HepG2 (cell line): ENCODE results near the gene SERINC5. TPM values are rescaled to one million over a fixed set of nuclear protein-coding genes. Genes with fewer than 3 reads are reported as not detected.

Experiments used
- ATAC-seq: fragments of 200-7000 bp; cut with Tn5 transposase; 3 replicates; pipeline ENCODE4 v1.9.1; 2020; ENCODE audit warnings: mild to moderate bottlenecking, moderate library complexity
- BruUV-seq: library from RNA; stranded (reverse); fragments of 400-500 nt; replicated peaks from 2 replicates; lab custom pipeline; 2021; lab: Mats Ljungman, UMichigan
- CTCF ChIA-PET: fragments of 300-600 bp; formaldehyde crosslinking; extraction: SDS; loops from one replicate; lab custom pipeline; 2021; ENCODE audit warnings: low total read pairs, inconsistent platforms, low intra/inter-chr PET ratio; lab: Yijun Ruan, JAX
- POLR2A ChIA-PET: fragments of 350-600 bp; sonication (Branson Sonifier 250); formaldehyde crosslinking; loops from one replicate; lab custom pipeline; 2020; ENCODE audit warnings: antibody characterized with exemption, inconsistent platforms; lab: Yijun Ruan, JAX
- DNase-seq: peaks from one replicate; pipeline ENCODE4 v3.0.0-alpha.2; 2015; ENCODE audit warnings: low spot score
- FAIRE-seq: peaks from 3 replicates; lab custom pipeline; 2011; peaks lifted over from hg19 to GRCh38; lab: Jason Lieb, UNC
- H2AFZ ChIP-seq: one replicate; pipeline ENCODE4 v1.6.1; 2011; ENCODE audit warnings: low read length, inconsistent platforms
- H3K27ac ChIP-seq: fragments of 300-600 bp; 3 replicates; pipeline ENCODE4 v1.8.0; 2011; ENCODE audit warnings: mixed run types, mild to moderate bottlenecking, mixed read lengths, low read length, inconsistent platforms; ENCODE audit not compliant: insufficient read depth; ENCODE audit errors: extremely low read length
- H3K27me3 ChIP-seq, 2 experiments: fragments of 200-600 bp in 1 of 2; 2 replicates in 1 of 2; 3 replicates in 1 of 2; pipeline versions ENCODE4 v1.6.0 to v1.8.0; 2011; ENCODE audit warnings: low read length in 2 of 2, mild to moderate bottlenecking in 2 of 2, moderate library complexity in 2 of 2, inconsistent platforms in 1 of 2; ENCODE audit not compliant: insufficient read depth in 2 of 2, control insufficient read depth in 1 of 2
- H3K36me3 ChIP-seq, 2 experiments: fragments of 200-600 bp in 1 of 2; replicated peaks in 1 of 2; 2 replicates in 1 of 2; 3 replicates in 1 of 2; pipeline versions ENCODE4 v1.5.1 to v1.8.0; 2011; ENCODE audit warnings: low read length in 2 of 2, inconsistent platforms in 1 of 2; ENCODE audit not compliant: insufficient read depth in 2 of 2, control insufficient read depth in 1 of 2
- H3K4me1 ChIP-seq: 2 replicates; pipeline ENCODE4 v1.5.1; 2012; ENCODE audit warnings: low read length, inconsistent platforms; ENCODE audit not compliant: insufficient read depth
- H3K4me2 ChIP-seq: 2 replicates; pipeline ENCODE4 v1.6.0; 2011; ENCODE audit warnings: low read depth, low read length, inconsistent platforms
- H3K4me3 ChIP-seq, 3 experiments: fragments of 200-600 bp in 1 of 3; sonication (generic), shearing (Covaris generic) in 1 of 3; replicated peaks in 1 of 3; 2 replicates each; pipeline ENCODE4 v1.5.1; 2011 to 2016; ENCODE audit warnings: low read length in 3 of 3, inconsistent platforms in 2 of 3, low read depth in 2 of 3, mild to moderate bottlenecking in 2 of 3, control low read depth in 1 of 3, mixed read lengths in 1 of 3; ENCODE audit not compliant: insufficient read depth in 1 of 3
- H3K79me2 ChIP-seq: one replicate; pipeline ENCODE4 v1.6.1; 2011; ENCODE audit warnings: low read length, inconsistent platforms; ENCODE audit not compliant: insufficient read depth
- H3K9ac ChIP-seq: 2 replicates; pipeline ENCODE4 v1.6.0; 2011; ENCODE audit warnings: mild to moderate bottlenecking, low read depth, low read length, inconsistent platforms; ENCODE audit not compliant: insufficient read depth
- H3K9me3 ChIP-seq: 2 replicates; pipeline ENCODE4 v1.5.1; 2012; ENCODE audit warnings: mild to moderate bottlenecking, low read length
- H4K20me1 ChIP-seq: 2 replicates; pipeline ENCODE4 v1.6.0; 2011; ENCODE audit warnings: inconsistent platforms, mild to moderate bottlenecking, low read length, moderate library complexity; ENCODE audit not compliant: insufficient read depth
- AKAP8 ChIP-seq: sonication (generic); formaldehyde crosslinking; IDR thresholded peaks from 2 replicates; pipeline ENCODE4 v1.5.1; 2020; ENCODE audit warnings: mild to moderate bottlenecking, missing genetic modification reagents
- ATM ChIP-seq: fragments of 450-650 bp; IDR thresholded peaks from 2 replicates; pipeline ENCODE4 v1.7.1; 2017; ENCODE audit warnings: mild to moderate bottlenecking, borderline replicate concordance
- EHMT2 ChIP-seq: fragments of 200-600 bp; sonication (generic); IDR thresholded peaks from 2 replicates; pipeline ENCODE4 v1.7.0; 2017; ENCODE audit warnings: antibody characterized with exemption, low read depth, low read length, borderline replicate concordance
- HDAC1 ChIP-seq: sonication (generic); formaldehyde crosslinking; IDR thresholded peaks from 2 replicates; pipeline ENCODE4 v1.5.1; 2020; ENCODE audit warnings: mild to moderate bottlenecking, missing genetic modification reagents
- HDAC2 ChIP-seq: sonication (generic); formaldehyde crosslinking; IDR thresholded peaks from 2 replicates; pipeline ENCODE4 v1.4.0; 2020; ENCODE audit warnings: missing genetic modification reagents
- MIER3 ChIP-seq: IDR thresholded peaks from 2 replicates; pipeline ENCODE4 v1.6.1; 2016; ENCODE audit warnings: missing compliant biosample characterization, borderline replicate concordance
- RAD51 ChIP-seq: fragments of 450-650 bp; IDR thresholded peaks from 2 replicates; pipeline ENCODE4 v1.6.1; 2016; ENCODE audit warnings: borderline replicate concordance
- ZNF230 ChIP-seq: sonication (generic); formaldehyde crosslinking; IDR thresholded peaks from 2 replicates; pipeline ENCODE4 v1.4.0; 2020; ENCODE audit warnings: mild to moderate bottlenecking, missing genetic modification reagents
- ZNF350 ChIP-seq: sonication (generic); formaldehyde crosslinking; IDR thresholded peaks from 2 replicates; pipeline ENCODE4 v1.4.0; 2020; ENCODE audit warnings: mild to moderate bottlenecking, low read depth, missing genetic modification reagents, borderline replicate concordance
- ZNF672 ChIP-seq: sonication (generic); formaldehyde crosslinking; IDR thresholded peaks from 2 replicates; pipeline ENCODE4 v1.8.1; 2022; ENCODE audit warnings: missing genetic modification reagents
- ZNF691 ChIP-seq: sonication (generic); formaldehyde crosslinking; IDR thresholded peaks from 2 replicates; pipeline ENCODE4 v1.4.0; 2020; ENCODE audit warnings: missing genetic modification reagents, low read depth, mild to moderate bottlenecking, borderline replicate concordance
- WGBS: methylation state at CpG from one replicate; pipeline ENCODE4 v1.1.6; 2017; ENCODE audit warnings: low lambda C conversion rate; 5-methylcytosine and 5-hydroxymethylcytosine counted together
- in situ Hi-C: cut with HindIII; loops from 2 replicates; pipeline ENCODE4 v1.10.0; 2017; ENCODE audit warnings: low pct_unique_long_range_greater_than_20kb; ENCODE audit not compliant: extremely low pct_ligation_motif_present
- intact Hi-C: fragments of 100-400 bp; cut with micrococcal nuclease; formaldehyde crosslinking; loops from one replicate; pipeline ENCODE4 v1.10.0; 2022; ENCODE audit not compliant: unreplicated experiment
- polyA plus RNA-seq, 8 experiments: library from polyadenylated mRNA; depleted of rRNA in 3 of 8; stranded (reverse) in 7 of 8; unstranded in 1 of 8; fragments of >200 nt; fragmentation: Illumina TruSeq in 4 of 8; extraction: Trizol in 4 of 8; gene quantifications; 2 replicates each; pipeline versions ENCODE4 v1.2.1 to v1.2.3, GENCODE V29; 2011 to 2016; ENCODE audit warnings: low read depth in 4 of 8, missing spikeins in 1 of 8, mixed read lengths in 1 of 8; ENCODE audit not compliant: insufficient read depth in 1 of 8
- total RNA-seq, 5 experiments: library from RNA; depleted of rRNA; stranded (reverse); fragments of >200 nt; fragmentation: Illumina TruSeq; extraction: Trizol; gene quantifications; 2 replicates each; pipeline ENCODE4 v1.2.3, GENCODE V29; 2016; ENCODE audit warnings: low read depth in 1 of 5
- TF ChIP-seq, protein P1 (sequence below): sonication (generic); formaldehyde crosslinking; IDR thresholded peaks from 2 replicates; pipeline ENCODE4 v1.5.0; 2020; ENCODE audit warnings: mild to moderate bottlenecking, missing genetic modification reagents
- TF ChIP-seq, protein P2 (sequence below): sonication (generic); formaldehyde crosslinking; IDR thresholded peaks from 2 replicates; pipeline ENCODE4 v1.4.0; 2020; ENCODE audit warnings: missing genetic modification reagents
- TF ChIP-seq, protein P3 (sequence below): sonication (generic); formaldehyde crosslinking; IDR thresholded peaks from 2 replicates; pipeline ENCODE4 v1.9.0; 2021; ENCODE audit warnings: missing genetic modification reagents, borderline replicate concordance
- TF ChIP-seq, protein P4 (sequence below): IDR thresholded peaks from 2 replicates; pipeline ENCODE4 v1.6.1; 2016; ENCODE audit warnings: low read depth

Gene SERINC5
- total and polyA plus RNA-seq, 2 of the 13 experiments (the other 11 are each of a cell fraction or from before 2014, with no cell fraction given) = 17.3 to 22.8 TPM

GRCh38 chr5:80109646-80110478 is 146.0 kb downstream of the SERINC5 start (continued):
- TF ChIP-seq ZNF691 (CRISPR knock-in tag) = no peak
- TF ChIP-seq, protein P1, sequence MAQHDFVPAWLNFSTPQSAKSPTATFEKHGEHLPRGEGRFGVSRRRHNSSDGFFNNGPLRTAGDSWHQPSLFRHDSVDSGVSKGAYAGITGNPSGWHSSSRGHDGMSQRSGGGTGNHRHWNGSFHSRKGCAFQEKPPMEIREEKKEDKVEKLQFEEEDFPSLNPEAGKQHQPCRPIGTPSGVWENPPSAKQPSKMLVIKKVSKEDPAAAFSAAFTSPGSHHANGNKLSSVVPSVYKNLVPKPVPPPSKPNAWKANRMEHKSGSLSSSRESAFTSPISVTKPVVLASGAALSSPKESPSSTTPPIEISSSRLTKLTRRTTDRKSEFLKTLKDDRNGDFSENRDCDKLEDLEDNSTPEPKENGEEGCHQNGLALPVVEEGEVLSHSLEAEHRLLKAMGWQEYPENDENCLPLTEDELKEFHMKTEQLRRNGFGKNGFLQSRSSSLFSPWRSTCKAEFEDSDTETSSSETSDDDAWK (CRISPR knock-in tag) = no peak
- no peak for TF ChIP-seq HDAC2 (CRISPR knock-in tag)
- no peak for TF ChIP-seq AKAP8 (CRISPR knock-in tag)
- no peak for TF ChIP-seq ATM

- Histone ChIP-seq H3K79me2 (no peaks in the 10 kb centered on the region), H2AFZ (no peak overlapping the region), H3K4me3 (no peak overlapping the region), H3K27ac (no peak overlapping the region), H3K4me2 (no peak overlapping the region), H3K9me3 (no peaks in the 10 kb centered on the region), H3K4me1 (peaks cover 56% of the 10 kb centered on the region), H3K36me3 (no peaks in the 10 kb centered on the region), H3K27me3 (no peaks in the 10 kb centered on the region), H4K20me1 (no peaks in the 10 kb centered on the region), H3K9ac (no peak overlapping the region)
- ChIA-PET POLR2A (interaction anchor here (1.4 to 1.5 kb wide), 3 partner anchors 11 to 149 kb away, joined by 5 to 11 read pairs (median 8); partner anchors contain the start of gene SERINC5), CTCF (no interaction called here)
- intact Hi-C loops (no loop called here), in situ Hi-C loops (no loop called here)
- no peak for ATAC-seq
- BruUV-seq = no TSS peak
- WGBS = 67% methylated on average over 5 of the region's 5 CpGs
- no peak for FAIRE-seq
- DNase-seq = no peak
- TF ChIP-seq HDAC1 = no peak
- no peak for TF ChIP-seq ZNF350 (CRISPR knock-in tag)
- no peak for TF ChIP-seq ZNF230 (CRISPR knock-in tag)
- TF ChIP-seq, protein P2, sequence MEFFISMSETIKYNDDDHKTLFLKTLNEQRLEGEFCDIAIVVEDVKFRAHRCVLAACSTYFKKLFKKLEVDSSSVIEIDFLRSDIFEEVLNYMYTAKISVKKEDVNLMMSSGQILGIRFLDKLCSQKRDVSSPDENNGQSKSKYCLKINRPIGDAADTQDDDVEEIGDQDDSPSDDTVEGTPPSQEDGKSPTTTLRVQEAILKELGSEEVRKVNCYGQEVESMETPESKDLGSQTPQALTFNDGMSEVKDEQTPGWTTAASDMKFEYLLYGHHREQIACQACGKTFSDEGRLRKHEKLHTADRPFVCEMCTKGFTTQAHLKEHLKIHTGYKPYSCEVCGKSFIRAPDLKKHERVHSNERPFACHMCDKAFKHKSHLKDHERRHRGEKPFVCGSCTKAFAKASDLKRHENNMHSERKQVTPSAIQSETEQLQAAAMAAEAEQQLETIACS (CRISPR knock-in tag) = no peak
- no peak for TF ChIP-seq ZNF672 (CRISPR knock-in tag)
- TF ChIP-seq EHMT2 = no peak
- TF ChIP-seq RAD51 = no peak
- TF ChIP-seq, protein P3, sequence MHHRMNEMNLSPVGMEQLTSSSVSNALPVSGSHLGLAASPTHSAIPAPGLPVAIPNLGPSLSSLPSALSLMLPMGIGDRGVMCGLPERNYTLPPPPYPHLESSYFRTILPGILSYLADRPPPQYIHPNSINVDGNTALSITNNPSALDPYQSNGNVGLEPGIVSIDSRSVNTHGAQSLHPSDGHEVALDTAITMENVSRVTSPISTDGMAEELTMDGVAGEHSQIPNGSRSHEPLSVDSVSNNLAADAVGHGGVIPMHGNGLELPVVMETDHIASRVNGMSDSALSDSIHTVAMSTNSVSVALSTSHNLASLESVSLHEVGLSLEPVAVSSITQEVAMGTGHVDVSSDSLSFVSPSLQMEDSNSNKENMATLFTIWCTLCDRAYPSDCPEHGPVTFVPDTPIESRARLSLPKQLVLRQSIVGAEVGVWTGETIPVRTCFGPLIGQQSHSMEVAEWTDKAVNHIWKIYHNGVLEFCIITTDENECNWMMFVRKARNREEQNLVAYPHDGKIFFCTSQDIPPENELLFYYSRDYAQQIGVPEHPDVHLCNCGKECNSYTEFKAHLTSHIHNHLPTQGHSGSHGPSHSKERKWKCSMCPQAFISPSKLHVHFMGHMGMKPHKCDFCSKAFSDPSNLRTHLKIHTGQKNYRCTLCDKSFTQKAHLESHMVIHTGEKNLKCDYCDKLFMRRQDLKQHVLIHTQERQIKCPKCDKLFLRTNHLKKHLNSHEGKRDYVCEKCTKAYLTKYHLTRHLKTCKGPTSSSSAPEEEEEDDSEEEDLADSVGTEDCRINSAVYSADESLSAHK (CRISPR knock-in tag) = no peak
- no peak for TF ChIP-seq MIER3 (CRISPR knock-in tag)
- TF ChIP-seq, protein P4, sequence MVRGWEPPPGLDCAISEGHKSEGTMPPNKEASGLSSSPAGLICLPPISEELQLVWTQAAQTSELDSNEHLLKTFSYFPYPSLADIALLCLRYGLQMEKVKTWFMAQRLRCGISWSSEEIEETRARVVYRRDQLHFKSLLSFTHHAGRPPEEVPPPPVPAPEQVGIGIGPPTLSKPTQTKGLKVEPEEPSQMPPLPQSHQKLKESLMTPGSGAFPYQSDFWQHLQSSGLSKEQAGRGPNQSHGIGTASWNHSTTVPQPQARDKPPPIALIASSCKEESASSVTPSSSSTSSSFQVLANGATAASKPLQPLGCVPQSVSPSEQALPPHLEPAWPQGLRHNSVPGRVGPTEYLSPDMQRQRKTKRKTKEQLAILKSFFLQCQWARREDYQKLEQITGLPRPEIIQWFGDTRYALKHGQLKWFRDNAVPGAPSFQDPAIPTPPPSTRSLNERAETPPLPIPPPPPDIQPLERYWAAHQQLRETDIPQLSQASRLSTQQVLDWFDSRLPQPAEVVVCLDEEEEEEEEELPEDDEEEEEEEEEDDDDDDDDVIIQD = no peak
Observed at GRCh38 chr5:80106916-80107315, 148.9 kb downstream of the SERINC5 start.
